HPDE6-E6E7 (cell line): Measurements from ENCODE around the gene DCPS.
"Not testable (repeated sequence)": the region's sequence is repeated elsewhere in the genome, so short reads cannot be mapped to it uniquely, and the experiment has no call there.

Experiments used
- DNase-seq: peaks from one replicate; pipeline ENCODE4 v3.0.0; 2011; ENCODE audit warnings: missing footprints; ENCODE audit errors: extremely low spot score

Gene DCPS

DNA sequence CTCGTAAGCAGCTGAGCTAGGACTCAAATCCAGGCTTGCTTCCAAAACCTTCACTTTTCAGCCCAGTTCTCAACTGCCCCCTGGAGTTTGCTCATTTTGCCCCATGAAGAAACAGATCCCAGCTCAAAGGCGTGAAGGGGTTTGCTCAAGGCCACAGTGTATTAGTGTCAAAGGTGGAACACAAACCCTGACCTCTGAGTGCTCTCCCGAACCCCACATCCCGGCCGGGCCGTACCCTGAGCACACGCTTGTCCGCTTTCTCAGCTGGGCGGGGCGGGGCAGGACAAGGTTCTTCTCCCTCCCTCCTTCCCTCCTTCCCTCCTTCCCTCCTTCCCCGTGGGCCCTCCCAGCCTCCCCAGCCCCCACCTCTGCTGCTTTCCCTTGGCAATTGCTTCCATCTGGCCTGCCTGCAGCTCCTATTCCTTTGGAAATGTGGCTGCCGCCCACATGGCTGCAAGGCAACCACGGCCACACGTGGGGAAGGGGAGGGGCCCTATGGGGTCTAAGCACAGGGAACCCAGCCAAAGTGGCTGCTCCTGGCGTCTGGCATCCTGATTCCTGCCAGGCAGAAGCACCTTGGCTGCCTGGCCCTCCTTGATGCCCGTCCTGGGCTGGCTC lies 55.7 kb downstream of the DCPS start:
- DNase-seq = no peak

DNA sequence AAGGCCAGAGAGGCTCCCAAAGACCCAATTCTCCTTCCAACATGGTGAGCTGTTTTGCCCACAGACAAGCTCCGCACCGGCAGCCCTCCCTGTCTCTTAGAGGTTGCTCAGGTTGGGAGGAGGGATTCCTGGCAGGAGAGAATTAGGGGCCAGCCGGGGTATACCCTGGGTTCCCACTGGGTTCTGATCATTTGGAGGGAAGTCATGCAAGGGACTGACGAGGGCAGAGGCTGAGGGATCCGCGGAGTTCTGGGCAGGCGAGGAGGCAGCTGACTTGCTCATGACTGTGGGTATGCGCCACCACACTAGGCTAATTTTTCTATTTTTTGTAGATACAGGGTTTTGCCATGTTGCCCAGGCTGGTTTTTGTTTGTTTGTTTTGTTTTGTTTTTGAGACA lies 56.2 kb downstream of the DCPS start:
- DNase-seq = no peak

GRCh38 chr11:126361400-126361799 lies 57.5 kb downstream of the DCPS start:
- no peak for DNase-seq

- no peak for DNase-seq
Measured at GRCh38 chr11:126362879-126363655, 59.2 kb downstream of the DCPS start.

DNA sequence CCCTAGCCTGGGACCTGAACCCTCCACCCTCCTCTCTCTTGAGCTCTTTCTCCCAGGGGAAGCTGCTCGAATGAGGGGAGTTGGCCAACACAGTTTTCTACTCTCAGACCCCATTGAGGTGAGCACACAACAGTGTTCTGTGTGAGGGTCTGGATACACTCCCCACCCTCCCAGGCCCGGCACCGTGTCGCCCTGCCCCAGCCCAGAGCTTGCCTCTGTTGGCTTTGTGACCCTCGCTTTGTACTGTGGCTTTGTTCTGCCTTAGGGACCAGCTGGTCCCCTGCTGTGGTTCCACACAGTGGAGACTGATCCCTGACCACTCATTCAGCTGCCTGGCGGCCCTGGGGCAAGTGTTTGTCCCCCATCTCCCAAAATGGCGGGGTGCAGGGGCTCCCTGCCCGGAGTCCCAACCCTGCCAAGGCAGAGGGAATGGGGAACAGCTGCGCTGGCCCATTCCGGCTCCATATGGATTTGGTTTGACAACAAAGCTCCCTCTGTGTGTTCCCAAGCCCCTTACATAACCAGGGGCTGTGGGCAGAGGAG lies 59.9 kb downstream of the DCPS start:
- DNase-seq = no peak

- DNase-seq = not testable (repeated sequence)
Measured at GRCh38 chr11:126364735-126365134, 60.9 kb downstream of the DCPS start.

DNA sequence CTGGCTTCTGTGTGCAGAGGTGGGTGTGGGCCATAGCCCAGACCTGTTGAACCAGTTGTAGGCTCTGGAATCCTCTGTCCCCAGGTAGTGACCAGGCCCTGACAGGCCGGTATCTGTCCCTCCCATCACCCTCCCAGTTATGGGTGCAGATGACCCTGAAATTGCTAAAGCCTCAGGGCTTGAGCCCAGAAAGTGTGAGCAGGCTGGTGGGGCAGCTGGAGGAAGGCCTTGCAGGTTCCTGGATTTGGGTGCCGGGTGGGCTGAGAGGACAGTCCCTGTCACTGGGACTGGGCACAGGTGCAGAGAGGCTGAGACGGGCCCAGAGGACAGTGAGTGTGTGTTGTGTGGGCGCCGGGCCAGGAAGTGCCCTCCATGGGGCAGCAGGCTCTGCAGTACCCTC lies 61.6 kb downstream of the DCPS start:
- not testable (repeated sequence) for DNase-seq

DNA sequence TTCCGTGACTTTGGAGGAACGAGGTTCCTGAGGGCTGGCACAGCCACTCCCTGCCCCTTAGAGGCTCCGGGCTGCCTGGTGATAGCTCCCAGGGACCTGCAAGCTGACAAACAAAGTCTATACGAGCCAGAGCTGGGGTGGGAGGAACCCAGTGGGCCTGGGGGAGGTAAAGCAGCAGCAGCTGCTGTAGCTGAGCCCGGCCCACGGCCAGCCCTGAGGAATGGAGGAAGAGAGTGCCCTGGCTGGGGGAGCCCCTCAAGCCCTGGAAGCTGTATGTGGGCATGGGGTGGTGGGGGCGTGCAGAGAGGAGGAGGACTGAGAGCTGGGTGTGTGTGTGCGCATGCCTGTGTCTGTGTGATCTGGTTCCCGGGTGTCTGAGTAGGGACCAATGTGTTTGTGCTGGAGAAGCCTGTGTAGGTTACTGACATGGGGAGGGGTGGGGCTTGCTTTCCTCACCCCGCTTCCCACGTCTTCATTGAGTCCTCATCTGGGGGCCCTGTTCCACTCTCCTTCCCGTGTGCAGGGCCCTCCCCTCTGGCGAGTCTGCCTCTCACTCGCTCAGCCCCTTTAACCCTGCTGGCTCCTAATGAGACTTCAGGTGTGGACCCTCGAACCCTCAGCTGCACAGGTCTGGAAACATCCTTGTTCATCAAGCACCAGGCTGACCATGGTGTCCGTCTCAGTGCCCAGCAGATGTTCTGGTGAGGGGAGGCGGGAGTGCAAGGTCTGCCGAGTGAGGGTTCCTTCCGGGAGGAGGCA lies 62.4 kb downstream of the DCPS start:
- DNase-seq = no peak

GRCh38 chr11:126366823-126367654 lies 63.2 kb downstream of the DCPS start:
- DNase-seq = not testable (repeated sequence)

DNA sequence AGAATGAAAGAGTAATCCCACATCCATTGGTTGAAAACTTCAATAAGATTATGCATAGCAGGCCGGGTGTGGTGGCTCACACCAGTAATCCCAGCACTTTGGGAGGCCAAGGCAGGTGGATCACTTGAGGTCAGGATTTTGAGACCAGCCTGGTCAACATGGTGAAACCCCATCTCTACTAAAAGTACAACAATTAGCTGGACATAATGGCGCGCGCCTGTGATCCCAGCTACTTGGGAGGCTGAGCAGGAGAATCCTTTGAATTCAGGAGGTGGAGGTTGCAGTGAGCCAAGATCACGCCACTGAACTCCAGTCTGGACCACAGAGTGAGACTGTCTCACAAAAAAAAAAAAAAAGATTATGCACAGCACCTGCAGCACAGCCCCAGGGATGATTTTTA lies 63.9 kb downstream of the DCPS start:
- DNase-seq = not testable (repeated sequence)

- DNase-seq = not testable (repeated sequence)
Measured at GRCh38 chr11:126368336-126369119, 64.7 kb downstream of the DCPS start.

DNA sequence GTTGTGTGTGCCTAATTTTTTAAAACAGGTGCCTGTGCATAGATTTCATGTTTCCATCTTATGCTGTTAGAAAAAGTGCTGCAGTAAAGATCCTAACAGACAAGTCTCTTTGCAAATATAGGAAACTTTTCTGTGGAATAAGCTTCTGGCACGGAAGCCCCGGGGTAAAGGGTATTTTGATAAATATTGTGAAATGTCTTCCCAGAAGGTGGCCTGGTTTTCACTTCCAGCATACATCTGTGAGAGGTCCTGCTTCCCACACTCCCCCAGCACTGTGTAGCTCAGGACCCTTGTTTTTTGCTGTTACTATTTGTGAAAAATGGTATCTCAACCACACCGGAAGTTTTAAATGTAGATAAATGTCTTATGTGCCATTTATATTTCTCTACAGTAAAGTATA lies 66.2 kb downstream of the DCPS start:
- DNase-seq = no peak

- DNase-seq = no peak
Measured at GRCh38 chr11:126371595-126371994, 67.7 kb downstream of the DCPS start.

DNA sequence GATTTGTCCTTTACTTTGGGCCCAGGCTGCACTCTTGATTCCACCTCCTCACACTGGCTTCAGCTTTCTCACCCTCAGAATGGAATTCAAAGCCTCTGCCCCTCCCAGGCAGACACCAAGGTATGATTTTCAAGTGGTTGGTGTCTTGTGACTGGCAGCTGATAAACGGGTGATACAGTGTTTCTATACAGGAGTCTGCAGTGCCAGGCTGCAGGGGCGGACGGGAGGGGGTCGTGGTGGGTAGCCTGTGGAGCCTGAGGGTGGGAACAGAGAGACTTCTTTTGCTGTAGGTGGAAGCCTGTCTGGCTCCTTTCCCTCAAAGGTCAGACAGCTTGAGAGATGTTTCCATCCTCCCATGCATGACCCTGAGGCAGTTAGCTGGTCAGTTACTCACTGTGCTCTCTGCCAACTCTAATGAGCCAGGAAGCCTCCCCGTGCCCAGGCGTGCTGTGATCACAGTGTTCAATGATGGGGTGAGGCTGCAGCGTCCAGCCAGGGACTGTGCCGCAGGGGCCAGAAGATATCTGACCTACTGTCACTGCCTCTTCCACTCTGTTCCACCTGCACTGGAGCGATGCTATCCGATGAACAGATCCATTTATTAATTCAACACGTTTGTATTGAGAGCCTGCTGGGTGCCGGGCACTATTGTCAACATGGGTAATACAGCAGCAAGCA lies 69.7 kb downstream of the DCPS start:
- not testable (repeated sequence) for DNase-seq

GRCh38 chr11:126374562-126375300 lies 70.9 kb downstream of the DCPS start:
- DNase-seq = not testable (repeated sequence)

GRCh38 chr11:126375726-126376125 lies 71.9 kb downstream of the DCPS start:
- DNase-seq = no peak

DNA sequence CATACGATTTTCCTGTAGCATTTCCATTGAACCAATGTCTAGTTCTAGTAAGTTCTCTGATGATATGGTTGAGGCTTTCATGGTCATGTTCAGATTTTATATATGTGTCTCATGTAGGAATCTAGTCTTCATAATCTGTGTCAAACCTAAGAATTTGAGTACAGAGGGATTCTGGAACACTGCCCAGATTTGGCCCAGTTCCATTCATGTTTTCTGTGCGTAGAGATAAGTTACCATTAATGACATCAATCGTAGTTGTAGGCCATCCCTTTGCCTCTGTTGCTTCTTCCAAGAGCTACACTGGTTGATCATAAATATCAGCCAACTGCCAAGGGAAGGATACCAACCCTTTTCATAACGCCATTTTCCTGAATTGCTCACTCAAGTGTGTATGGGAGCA lies 74.9 kb downstream of the DCPS start:
- no peak for DNase-seq

DNA sequence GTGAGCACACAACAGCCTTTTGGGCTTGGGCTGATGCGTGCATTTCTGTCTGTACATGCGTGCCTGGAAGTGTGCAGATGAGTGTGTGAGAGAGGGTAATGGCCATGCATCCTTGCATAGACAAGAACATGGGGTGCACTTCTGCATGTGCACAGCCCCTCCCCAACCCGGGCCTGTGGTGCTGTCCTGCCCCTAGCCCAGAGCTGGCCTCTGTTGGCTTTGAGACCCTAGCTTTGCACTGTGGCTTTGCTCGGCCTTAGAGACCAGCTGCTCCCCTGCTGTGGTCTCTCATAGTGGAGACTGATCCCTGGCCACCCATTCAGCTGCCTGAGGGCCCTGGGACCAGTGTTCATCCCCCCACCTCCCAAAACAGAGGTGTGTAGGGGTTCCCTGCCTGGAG lies 77.0 kb downstream of the DCPS start:
- DNase-seq = no peak

GRCh38 chr11:126381960-126382359 lies 78.1 kb downstream of the DCPS start:
- not testable (repeated sequence) for DNase-seq
